HEK293 (cell line): ENCODE measurements around the gene PACRG.

Experiments
- CTCF ChIA-PET: fragments of 350-600 bp; formaldehyde crosslinking; extraction: SDS; loops from one replicate; lab custom pipeline; 2021; ENCODE audit warnings: antibody characterized with exemption; lab: Yijun Ruan, JAX
- POLR2A ChIA-PET: fragments of 300-600 bp; formaldehyde crosslinking; extraction: SDS; loops from one replicate; lab custom pipeline; 2020; ENCODE audit warnings: antibody characterized with exemption, inconsistent platforms; lab: Yijun Ruan, JAX
- H3K27ac ChIP-seq: fragments of 200-500 bp; sonication (Bioruptor generic); 2 replicates; pipeline ENCODE4 v1.5.1; 2014; ENCODE audit warnings: low read depth, low read length, control low read depth, inconsistent platforms; ENCODE audit errors: extremely low read depth
- H3K36me3 ChIP-seq, 2 experiments: fragments of 200-500 bp in 1 of 2; sonication (Bioruptor generic) in 1 of 2; 1 replicate in 1 of 2; 2 replicates in 1 of 2; pipeline ENCODE4 v1.5.1; 2014 to 2017; ENCODE audit warnings: inconsistent platforms in 2 of 2, low read length in 2 of 2; ENCODE audit not compliant: control insufficient read depth in 2 of 2, insufficient read depth in 1 of 2
- H3K4me1 ChIP-seq: fragments of 200-500 bp; sonication (Bioruptor generic); 2 replicates; pipeline ENCODE4 v1.5.1; 2014; ENCODE audit warnings: mild to moderate bottlenecking, low read length, inconsistent platforms; ENCODE audit not compliant: control insufficient read depth, insufficient read depth
- H3K4me3 ChIP-seq: 2 replicates; pipeline ENCODE4 v1.5.1; 2011; ENCODE audit warnings: low read depth, mild to moderate bottlenecking, control low read depth, low read length, moderate library complexity
- H3K9me3 ChIP-seq: fragments of 200-500 bp; sonication (Bioruptor generic); 2 replicates; pipeline ENCODE4 v1.5.1; 2014; ENCODE audit warnings: low read depth, low read length, inconsistent platforms; ENCODE audit not compliant: control insufficient read depth, insufficient read depth
- HOXA7 ChIP-seq: sonication (generic); formaldehyde crosslinking; IDR thresholded peaks from 2 replicates; pipeline ENCODE4 v1.8.1; 2022; ENCODE audit warnings: missing genetic modification reagents, borderline replicate concordance
- KLF16 ChIP-seq: fragments of 450-650 bp; formaldehyde crosslinking; IDR thresholded peaks from 2 replicates; pipeline ENCODE4 v1.5.1; 2017; ENCODE audit warnings: missing biosample characterization, missing genetic modification characterization
- KLF9 ChIP-seq: fragments of 450-650 bp; formaldehyde crosslinking; IDR thresholded peaks from 2 replicates; pipeline ENCODE4 v1.5.1; 2016; ENCODE audit warnings: missing biosample characterization, missing genetic modification characterization, low read depth
- WT1 ChIP-seq: fragments of 450-650 bp; formaldehyde crosslinking; IDR thresholded peaks from 2 replicates; pipeline ENCODE4 v1.5.1; 2016; ENCODE audit warnings: missing biosample characterization, missing genetic modification characterization
- YY2 ChIP-seq: fragments of 450-650 bp; formaldehyde crosslinking; IDR thresholded peaks from 2 replicates; pipeline ENCODE4 v1.5.1; 2016; ENCODE audit warnings: missing biosample characterization, missing genetic modification characterization
- ZIC2 ChIP-seq: fragments of 450-650 bp; formaldehyde crosslinking; IDR thresholded peaks from 2 replicates; pipeline ENCODE4 v1.5.1; 2016; ENCODE audit warnings: missing biosample characterization, missing genetic modification characterization
- ZNF146 ChIP-seq: fragments of 450-650 bp; formaldehyde crosslinking; IDR thresholded peaks from 2 replicates; pipeline ENCODE4 v1.5.1; 2016; ENCODE audit warnings: missing biosample characterization, missing genetic modification characterization
- ZNF311 ChIP-seq: fragments of 450-650 bp; formaldehyde crosslinking; IDR thresholded peaks from 2 replicates; pipeline ENCODE4 v1.5.1; 2017; ENCODE audit warnings: missing biosample characterization, missing genetic modification characterization, borderline replicate concordance
- ZNF324 ChIP-seq: fragments of 450-650 bp; formaldehyde crosslinking; IDR thresholded peaks from 2 replicates; pipeline ENCODE4 v1.5.1; 2016; ENCODE audit warnings: missing biosample characterization, missing genetic modification characterization
- ZNF350 ChIP-seq: fragments of 450-650 bp; formaldehyde crosslinking; IDR thresholded peaks from 2 replicates; pipeline ENCODE4 v1.5.0; 2017; ENCODE audit warnings: missing biosample characterization, mild to moderate bottlenecking, missing genetic modification characterization
- ZNF404 ChIP-seq: fragments of 450-650 bp; formaldehyde crosslinking; IDR thresholded peaks from 2 replicates; pipeline ENCODE4 v1.5.1; 2017; ENCODE audit warnings: missing biosample characterization, missing genetic modification characterization
- ZNF529 ChIP-seq: fragments of 450-650 bp; formaldehyde crosslinking; IDR thresholded peaks from 2 replicates; pipeline ENCODE4 v1.5.1; 2017; ENCODE audit warnings: missing genetic modification characterization, missing biosample characterization; ENCODE audit not compliant: insufficient replicate concordance
- ZNF621 ChIP-seq: fragments of 450-650 bp; formaldehyde crosslinking; IDR thresholded peaks from 2 replicates; pipeline ENCODE4 v1.5.1; 2017; ENCODE audit warnings: missing biosample characterization, missing genetic modification characterization
- ZNF626 ChIP-seq: fragments of 450-650 bp; sonication (Bioruptor Pico); formaldehyde crosslinking; IDR thresholded peaks from 2 replicates; pipeline ENCODE4 v1.5.1; 2018; ENCODE audit warnings: missing biosample characterization, missing genetic modification characterization, inconsistent platforms
- ZNF670 ChIP-seq: fragments of 450-650 bp; formaldehyde crosslinking; IDR thresholded peaks from 2 replicates; pipeline ENCODE4 v1.5.1; 2016; ENCODE audit warnings: missing biosample characterization, missing genetic modification characterization, low read depth
- ZNF677 ChIP-seq: fragments of 450-650 bp; IDR thresholded peaks from 2 replicates; pipeline ENCODE4 v1.5.0; 2018; ENCODE audit warnings: missing biosample characterization, mild to moderate bottlenecking, missing genetic modification characterization, moderate library complexity
- ZNF701 ChIP-seq: fragments of 450-650 bp; formaldehyde crosslinking; IDR thresholded peaks from 2 replicates; pipeline ENCODE4 v1.5.1; 2016; ENCODE audit warnings: missing biosample characterization, missing genetic modification characterization
- ZNF76 ChIP-seq: fragments of 450-650 bp; formaldehyde crosslinking; IDR thresholded peaks from 2 replicates; pipeline ENCODE4; 2016; ENCODE audit warnings: low read depth, missing biosample characterization, missing genetic modification characterization, borderline replicate concordance
- ZNF776 ChIP-seq: fragments of 450-650 bp; formaldehyde crosslinking; IDR thresholded peaks from 2 replicates; pipeline ENCODE4 v1.5.0; 2017; ENCODE audit warnings: missing biosample characterization, missing genetic modification characterization, borderline replicate concordance
- ZSCAN16 ChIP-seq: fragments of 450-650 bp; formaldehyde crosslinking; IDR thresholded peaks from 2 replicates; pipeline ENCODE4 v1.5.1; 2016; ENCODE audit warnings: missing biosample characterization, missing genetic modification characterization
- ZXDB ChIP-seq: fragments of 450-650 bp; formaldehyde crosslinking; IDR thresholded peaks from 2 replicates; pipeline ENCODE4 v1.5.1; 2016; ENCODE audit warnings: missing biosample characterization, missing genetic modification characterization
- TF ChIP-seq, protein P1 (sequence below): fragments of 450-650 bp; formaldehyde crosslinking; conservative IDR thresholded peaks from 2 replicates; pipeline ENCODE4 v1.5.1; 2016; ENCODE audit warnings: low read depth, missing biosample characterization, missing genetic modification characterization
- TF ChIP-seq, protein P2 (sequence below): fragments of 450-650 bp; formaldehyde crosslinking; IDR thresholded peaks from 2 replicates; pipeline ENCODE4 v1.5.1; 2016; ENCODE audit warnings: missing biosample characterization, missing genetic modification characterization, borderline replicate concordance
- TF ChIP-seq, protein P3 (sequence below): fragments of 450-650 bp; formaldehyde crosslinking; IDR thresholded peaks from 2 replicates; pipeline ENCODE4 v1.5.0; 2017; ENCODE audit warnings: missing biosample characterization, missing genetic modification characterization, borderline replicate concordance

The PACRG gene

DNA sequence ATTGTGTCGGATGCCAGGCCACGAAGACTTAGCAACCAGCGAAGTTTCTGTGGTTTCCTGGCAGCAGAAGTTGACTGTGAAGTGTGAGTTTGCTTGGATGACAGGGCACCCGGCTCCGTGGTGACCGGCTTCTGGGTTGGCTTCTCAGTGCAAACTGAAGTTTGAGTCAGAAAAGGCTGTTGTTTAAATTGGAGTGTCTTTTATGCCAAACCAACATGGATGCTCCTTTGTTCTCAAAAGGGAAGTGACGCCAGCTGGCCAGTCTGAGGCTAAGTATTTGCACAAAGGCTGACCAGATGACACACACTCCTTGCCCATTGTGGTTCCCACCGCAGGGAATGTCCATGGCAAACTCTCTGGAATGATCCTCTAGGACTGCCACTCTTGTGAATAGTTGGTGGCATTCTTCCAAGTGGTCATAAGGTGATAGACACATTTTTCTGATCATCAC is 521.9 kb downstream of the PACRG start:
- ChIA-PET CTCF (no interaction called here), POLR2A (no interaction called here)
- Histone ChIP-seq H3K36me3 (no peaks in the 10 kb centered on the region), H3K27ac (no peak overlapping the region), H3K9me3 (no peaks in the 10 kb centered on the region), H3K4me3 (no peak overlapping the region), H3K4me1 (no peaks in the 10 kb centered on the region)
- TF ChIP-seq ZSCAN16 (tag by site-specific recombination) (no peak), YY2 (no peak), ZNF701 (tag by site-specific recombination) (no peak), ZNF621 (no peak), ZNF324 (tag by site-specific recombination) (no peak), ZNF350 (tag by site-specific recombination) (no peak), ZNF146 (no peak), ZNF529 (tag by site-specific recombination) (no peak), ZIC2 (tag by site-specific recombination) (no peak), ZXDB (no peak), ZNF776 (tag by site-specific recombination) (no peak), ZNF670 (no peak), ZNF76 (tag by site-specific recombination) (no peak), ZNF677 (tag by site-specific recombination) (no peak), WT1 (tag by site-specific recombination) (no peak), ZNF311 (tag by site-specific recombination) (no peak), ZNF404 (tag by site-specific recombination) (no peak)
- TF ChIP-seq, protein P1, sequence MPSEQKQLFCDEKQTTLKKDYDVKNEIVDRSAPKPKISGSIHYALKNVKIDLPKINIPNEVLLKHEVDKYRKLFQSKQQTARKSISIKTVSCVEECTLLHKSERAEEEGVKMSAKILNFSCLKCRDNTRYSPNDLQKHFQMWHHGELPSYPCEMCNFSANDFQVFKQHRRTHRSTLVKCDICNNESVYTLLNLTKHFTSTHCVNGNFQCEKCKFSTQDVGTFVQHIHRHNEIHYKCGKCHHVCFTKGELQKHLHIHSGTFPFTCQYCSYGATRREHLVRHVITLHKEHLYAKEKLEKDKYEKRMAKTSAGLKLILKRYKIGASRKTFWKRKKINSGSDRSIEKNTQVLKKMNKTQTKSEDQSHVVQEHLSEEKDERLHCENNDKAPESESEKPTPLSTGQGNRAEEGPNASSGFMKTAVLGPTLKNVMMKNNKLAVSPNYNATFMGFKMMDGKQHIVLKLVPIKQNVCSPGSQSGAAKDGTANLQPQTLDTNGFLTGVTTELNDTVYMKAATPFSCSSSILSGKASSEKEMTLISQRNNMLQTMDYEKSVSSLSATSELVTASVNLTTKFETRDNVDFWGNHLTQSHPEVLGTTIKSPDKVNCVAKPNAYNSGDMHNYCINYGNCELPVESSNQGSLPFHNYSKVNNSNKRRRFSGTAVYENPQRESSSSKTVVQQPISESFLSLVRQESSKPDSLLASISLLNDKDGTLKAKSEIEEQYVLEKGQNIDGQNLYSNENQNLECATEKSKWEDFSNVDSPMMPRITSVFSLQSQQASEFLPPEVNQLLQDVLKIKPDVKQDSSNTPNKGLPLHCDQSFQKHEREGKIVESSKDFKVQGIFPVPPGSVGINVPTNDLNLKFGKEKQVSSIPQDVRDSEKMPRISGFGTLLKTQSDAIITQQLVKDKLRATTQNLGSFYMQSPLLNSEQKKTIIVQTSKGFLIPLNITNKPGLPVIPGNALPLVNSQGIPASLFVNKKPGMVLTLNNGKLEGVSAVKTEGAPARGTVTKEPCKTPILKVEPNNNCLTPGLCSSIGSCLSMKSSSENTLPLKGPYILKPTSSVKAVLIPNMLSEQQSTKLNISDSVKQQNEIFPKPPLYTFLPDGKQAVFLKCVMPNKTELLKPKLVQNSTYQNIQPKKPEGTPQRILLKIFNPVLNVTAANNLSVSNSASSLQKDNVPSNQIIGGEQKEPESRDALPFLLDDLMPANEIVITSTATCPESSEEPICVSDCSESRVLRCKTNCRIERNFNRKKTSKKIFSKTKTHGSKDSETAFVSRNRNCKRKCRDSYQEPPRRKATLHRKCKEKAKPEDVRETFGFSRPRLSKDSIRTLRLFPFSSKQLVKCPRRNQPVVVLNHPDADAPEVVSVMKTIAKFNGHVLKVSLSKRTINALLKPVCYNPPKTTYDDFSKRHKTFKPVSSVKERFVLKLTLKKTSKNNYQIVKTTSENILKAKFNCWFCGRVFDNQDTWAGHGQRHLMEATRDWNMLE (tag by site-specific recombination), result no peak
- TF ChIP-seq, protein P2, sequence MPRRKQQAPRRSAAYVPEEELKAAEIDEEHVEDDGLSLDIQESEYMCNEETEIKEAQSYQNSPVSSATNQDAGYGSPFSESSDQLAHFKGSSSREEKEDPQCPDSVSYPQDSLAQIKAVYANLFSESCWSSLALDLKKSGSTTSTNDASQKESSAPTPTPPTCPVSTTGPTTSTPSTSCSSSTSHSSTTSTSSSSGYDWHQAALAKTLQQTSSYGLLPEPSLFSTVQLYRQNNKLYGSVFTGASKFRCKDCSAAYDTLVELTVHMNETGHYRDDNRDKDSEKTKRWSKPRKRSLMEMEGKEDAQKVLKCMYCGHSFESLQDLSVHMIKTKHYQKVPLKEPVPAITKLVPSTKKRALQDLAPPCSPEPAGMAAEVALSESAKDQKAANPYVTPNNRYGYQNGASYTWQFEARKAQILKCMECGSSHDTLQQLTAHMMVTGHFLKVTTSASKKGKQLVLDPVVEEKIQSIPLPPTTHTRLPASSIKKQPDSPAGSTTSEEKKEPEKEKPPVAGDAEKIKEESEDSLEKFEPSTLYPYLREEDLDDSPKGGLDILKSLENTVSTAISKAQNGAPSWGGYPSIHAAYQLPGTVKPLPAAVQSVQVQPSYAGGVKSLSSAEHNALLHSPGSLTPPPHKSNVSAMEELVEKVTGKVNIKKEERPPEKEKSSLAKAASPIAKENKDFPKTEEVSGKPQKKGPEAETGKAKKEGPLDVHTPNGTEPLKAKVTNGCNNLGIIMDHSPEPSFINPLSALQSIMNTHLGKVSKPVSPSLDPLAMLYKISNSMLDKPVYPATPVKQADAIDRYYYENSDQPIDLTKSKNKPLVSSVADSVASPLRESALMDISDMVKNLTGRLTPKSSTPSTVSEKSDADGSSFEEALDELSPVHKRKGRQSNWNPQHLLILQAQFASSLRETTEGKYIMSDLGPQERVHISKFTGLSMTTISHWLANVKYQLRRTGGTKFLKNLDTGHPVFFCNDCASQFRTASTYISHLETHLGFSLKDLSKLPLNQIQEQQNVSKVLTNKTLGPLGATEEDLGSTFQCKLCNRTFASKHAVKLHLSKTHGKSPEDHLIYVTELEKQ (tag by site-specific recombination), result no peak

DNA sequence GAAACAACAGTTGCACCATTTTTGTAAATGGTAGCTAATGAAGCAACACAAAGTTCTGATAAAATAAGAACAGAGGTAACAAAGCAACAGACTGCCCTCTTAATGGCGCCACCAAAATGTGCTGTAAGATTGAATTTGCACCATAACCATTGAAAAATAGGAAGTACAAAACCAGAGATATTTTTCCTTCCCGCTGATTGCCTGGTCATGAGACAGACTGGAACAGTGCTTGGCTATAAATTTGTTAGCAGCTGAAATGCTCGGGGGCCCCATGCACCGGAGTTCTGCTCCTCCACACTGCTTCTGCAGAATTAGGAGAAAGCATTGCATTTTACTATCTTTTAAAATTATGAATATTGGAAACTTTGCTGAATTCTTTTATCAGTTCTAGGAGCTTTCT is 522.3 kb downstream of the PACRG start:
- Histone ChIP-seq H3K36me3 (no peaks in the 10 kb centered on the region), H3K9me3 (no peaks in the 10 kb centered on the region), H3K4me3 (no peak overlapping the region), H3K27ac (no peak overlapping the region), H3K4me1 (no peaks in the 10 kb centered on the region)
- POLR2A ChIA-PET, result no interaction called here
- CTCF ChIA-PET, result no interaction called here
- TF ChIP-seq KLF16 (tag by site-specific recombination), result no peak
- TF ChIP-seq, protein P3, sequence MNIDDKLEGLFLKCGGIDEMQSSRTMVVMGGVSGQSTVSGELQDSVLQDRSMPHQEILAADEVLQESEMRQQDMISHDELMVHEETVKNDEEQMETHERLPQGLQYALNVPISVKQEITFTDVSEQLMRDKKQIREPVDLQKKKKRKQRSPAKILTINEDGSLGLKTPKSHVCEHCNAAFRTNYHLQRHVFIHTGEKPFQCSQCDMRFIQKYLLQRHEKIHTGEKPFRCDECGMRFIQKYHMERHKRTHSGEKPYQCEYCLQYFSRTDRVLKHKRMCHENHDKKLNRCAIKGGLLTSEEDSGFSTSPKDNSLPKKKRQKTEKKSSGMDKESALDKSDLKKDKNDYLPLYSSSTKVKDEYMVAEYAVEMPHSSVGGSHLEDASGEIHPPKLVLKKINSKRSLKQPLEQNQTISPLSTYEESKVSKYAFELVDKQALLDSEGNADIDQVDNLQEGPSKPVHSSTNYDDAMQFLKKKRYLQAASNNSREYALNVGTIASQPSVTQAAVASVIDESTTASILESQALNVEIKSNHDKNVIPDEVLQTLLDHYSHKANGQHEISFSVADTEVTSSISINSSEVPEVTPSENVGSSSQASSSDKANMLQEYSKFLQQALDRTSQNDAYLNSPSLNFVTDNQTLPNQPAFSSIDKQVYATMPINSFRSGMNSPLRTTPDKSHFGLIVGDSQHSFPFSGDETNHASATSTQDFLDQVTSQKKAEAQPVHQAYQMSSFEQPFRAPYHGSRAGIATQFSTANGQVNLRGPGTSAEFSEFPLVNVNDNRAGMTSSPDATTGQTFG, result no peak
- no peak for TF ChIP-seq ZNF626
- TF ChIP-seq HOXA7 (CRISPR knock-in tag), result no peak
- no peak for TF ChIP-seq KLF9 (tag by site-specific recombination)
- no peak for TF ChIP-seq ZNF776 (tag by site-specific recombination)
